ENCODE results near the gene PNPLA5.

PNPLA5 gene

GRCh38 chr22:43854786-43855271 is 37.0 kb downstream of the PNPLA5 start:
- DNase-seq (ENCODE audit: low spot score), result no peak

- no peak for DNase-seq (ENCODE audit: low spot score)
These were observed 37.6 kb downstream of the PNPLA5 start for GRCh38 chr22:43854121-43854785.

DNA sequence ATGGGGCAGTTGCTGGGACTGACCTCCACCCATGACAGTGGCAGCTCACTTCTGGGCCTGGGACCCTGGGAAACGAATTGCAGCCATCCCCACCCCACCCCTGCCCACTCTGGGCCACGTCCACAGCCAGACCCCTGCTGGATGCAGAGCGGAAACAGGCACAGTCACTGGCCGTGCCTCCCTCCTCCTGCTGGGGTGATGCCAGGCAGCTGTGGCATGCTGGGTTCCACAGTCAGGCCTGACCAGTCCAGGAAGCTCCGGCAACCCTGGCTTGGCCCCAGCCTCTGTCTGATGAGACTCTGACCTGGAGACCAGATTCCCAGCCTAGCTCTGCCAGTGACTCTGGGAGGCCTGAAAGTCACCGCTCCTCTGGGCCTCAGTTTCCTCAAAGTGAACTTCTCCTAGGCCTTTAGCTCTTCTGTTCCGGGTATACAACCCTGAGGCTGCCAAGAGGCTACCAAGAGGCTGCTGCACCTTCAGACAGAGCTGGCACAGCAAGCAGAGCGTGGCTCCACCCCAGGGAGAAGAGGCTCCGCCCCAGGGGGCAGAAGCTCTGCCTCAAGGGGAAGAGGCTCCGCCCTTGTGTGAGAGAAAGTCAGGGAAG is 38.4 kb downstream of the PNPLA5 start:
- DNase-seq (ENCODE audit: low spot score), result no peak

- peak; percentile 33 for DNase-seq (ENCODE audit: low spot score)
These were observed 39.1 kb downstream of the PNPLA5 start for GRCh38 chr22:43852573-43853327.

- DNase-seq (ENCODE audit: low spot score), result no peak
These were observed 39.9 kb downstream of the PNPLA5 start for GRCh38 chr22:43851979-43852307.

DNA sequence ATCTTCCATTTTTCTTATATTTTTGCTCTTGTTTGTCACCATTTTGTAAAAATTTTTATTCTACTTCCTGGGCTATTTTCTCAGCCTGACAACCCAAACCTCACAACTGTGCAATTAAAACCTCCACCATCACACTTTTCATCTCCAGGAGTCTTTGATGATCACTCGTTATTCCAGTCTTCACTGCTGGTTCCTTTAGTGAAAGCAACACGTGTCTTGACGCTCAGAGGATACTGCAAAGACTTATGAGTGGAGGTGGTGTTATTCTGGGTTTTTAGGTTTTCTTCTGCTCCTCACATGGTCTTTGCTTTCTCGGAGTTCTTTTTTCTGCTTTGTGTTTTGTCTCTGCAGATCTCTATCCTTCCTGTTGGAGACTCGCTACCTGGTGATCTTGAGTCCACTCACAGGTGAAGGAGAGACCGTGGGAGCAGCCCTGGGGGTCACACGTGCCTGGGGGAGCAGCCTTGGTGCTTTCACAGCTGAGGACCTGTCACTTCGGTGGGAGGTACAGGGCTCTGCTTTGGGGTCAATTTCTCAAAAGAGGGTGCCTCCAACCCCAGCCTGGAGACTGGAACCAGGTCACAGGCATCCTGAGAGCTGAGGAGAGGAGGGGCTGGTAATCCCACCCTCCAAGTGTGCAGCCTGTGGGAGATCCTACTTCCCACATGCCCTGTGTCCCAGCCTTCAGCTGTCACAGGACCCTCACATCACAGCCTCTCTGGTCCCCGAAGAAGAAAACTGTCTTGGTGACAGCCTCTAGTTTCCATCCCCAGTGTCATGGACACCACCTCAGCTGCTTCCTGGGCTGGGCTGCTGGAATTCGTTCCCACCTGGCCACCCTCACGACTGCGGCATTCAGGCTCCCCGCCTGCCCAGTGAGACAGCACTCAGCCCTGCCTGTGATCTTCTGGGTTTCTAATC is 40.5 kb downstream of the PNPLA5 start:
- DNase-seq (ENCODE audit: low spot score), result no peak

DNA sequence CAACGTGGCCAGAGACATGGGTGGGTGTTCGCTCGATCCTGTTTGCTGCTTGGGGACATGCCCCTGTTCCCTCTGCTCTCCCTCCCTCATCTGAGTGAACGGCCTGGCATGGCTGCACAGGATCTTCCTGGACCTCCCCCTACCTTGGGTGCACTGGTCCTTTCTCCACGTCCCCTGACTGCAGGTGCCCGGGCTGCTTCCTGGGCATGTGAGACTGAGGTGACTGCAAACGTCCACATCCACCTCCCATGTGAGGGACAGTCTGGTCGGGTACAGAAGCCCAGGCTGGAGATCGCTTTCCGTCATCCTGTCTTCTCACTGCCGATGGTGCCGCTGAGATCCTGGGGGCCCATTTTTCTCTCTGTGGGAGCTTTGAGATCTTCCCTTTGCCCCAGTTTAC is 41.3 kb downstream of the PNPLA5 start:
- no peak for DNase-seq (ENCODE audit: low spot score)

DNA sequence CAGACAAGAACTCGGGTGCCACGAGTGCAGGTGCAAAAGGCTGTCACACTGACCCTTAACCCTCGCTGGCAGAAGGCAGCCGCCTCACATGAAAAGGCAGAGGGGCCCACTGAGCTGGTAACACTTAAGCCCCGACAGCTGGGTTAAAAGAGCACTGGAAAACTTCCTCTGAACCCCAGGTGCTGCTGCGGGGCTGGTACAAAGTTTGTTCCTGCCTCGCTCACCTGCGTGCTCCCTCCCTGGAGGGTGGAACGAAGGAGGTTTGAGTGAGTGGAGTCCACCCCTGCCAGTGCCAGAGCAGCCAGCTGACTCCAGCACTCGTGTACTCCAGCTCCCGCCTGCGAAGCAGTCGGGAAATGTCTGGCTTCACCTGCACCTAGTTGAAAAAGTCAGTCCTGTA is 42.1 kb downstream of the PNPLA5 start:
- no peak for DNase-seq (ENCODE audit: low spot score)

DNA sequence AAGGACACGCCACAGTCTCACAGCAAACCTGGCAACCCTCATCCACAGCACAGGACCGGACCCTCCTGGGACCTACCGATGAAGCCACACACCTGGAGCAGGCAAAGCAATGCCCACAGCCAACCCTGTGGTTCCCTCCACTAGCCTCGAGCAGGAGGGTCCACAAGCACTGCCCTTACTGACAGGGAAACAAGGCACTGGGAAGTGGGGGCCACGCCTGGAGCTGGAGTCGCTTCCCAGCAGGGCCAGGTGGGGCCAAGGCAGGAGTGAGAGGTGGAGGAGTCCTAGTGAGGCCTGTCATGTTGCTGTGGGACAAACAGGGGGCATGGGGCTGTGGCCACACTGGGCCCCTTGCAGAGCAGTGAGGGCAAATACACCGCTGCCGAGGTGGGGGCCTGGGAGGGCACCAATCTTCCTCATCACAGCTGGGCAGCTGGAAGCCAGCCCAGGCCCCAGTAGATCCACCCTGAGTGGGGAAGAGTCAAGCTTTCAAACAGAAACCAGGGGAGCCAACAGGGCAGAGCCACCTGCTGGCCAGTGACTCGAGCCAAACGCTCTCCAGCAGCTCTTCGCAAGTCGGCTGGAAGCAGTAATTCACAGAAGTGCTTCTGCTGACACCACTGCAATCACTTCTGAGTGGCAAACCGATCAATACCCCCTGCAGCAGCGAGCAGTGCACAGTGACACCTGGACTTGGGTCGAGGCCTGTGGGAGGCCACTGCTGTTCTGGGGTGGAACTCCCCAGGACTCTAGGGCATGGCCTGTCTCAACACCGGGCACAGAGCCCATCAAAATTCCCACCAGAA is 43.2 kb downstream of the PNPLA5 start:
- DNase-seq (ENCODE audit: low spot score), result no peak

- no peak for DNase-seq (ENCODE audit: low spot score)
These were observed 44.2 kb downstream of the PNPLA5 start for GRCh38 chr22:43847376-43848289.

DNA sequence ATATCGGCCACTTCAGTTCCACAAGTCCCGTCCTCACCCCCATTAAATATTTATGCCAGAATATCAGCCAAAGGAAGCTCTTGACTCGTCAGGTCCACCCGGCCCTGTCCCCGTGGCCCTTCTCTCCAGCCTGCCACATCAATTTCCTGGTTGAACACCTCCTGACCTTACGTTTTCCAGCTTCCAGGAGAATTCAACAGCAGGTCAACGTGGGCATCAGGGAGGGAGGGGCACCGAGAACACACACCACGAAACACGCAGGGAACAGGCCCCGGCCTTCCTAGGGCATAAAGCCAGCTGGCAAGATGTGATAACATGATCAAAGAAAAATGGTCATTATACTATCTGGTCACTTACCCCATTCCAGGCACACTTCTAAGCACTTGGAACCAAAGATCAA is 44.8 kb downstream of the PNPLA5 start:
- no peak for DNase-seq (ENCODE audit: low spot score)

- no peak for DNase-seq (ENCODE audit: low spot score)
These were observed 45.8 kb downstream of the PNPLA5 start for GRCh38 chr22:43845981-43846380.

DNA sequence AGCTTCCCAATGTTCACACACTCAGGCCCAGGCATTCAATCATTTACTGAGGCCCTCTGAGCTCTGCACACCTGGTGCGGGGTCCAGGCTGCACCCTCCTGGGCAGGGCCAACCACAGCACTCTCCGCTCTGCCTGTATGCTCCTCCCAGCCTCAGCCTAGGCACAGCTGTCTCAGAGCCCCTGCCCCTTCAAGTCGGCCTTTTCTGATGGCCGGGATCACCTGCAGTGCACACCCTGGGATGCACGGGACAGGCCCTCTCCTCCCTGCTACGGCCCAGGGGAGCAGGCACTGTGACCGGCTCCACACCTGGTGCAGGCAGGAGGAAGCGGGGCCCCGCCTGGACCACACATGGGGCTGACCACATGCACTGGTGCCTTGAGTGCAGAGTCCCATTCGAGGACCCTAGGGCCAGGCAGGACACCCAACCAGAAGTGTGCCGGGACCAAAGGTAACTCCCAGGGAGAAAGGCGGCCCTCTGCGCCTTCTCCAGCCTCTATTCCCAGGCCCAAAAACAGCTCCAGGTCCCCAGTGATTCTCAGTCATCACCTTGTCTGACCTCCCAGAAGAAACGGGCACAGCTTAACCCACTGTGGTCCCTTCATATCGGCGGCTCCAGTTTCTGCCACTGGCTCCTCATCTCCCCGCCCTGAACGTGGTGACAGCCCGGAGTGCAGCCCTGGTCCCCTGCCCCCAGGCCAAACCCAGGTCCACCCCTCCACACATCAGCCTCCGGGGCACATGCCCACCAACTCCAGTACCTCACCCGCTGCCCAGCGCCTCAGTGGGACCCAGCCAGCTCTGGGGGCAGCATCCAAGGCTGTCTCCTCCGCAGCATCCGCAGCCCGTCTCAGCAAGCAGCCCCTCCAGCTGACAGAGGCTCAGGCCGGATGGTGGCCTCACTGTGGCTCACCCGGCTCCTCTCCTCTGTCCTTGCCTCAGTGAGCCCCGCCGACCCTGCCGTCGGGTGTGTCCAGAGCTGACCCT is 47.0 kb downstream of the PNPLA5 start:
- no peak for DNase-seq (ENCODE audit: low spot score)

GRCh38 chr22:43843783-43844530 is 47.9 kb downstream of the PNPLA5 start:
- DNase-seq (ENCODE audit: low spot score), result no peak

DNA sequence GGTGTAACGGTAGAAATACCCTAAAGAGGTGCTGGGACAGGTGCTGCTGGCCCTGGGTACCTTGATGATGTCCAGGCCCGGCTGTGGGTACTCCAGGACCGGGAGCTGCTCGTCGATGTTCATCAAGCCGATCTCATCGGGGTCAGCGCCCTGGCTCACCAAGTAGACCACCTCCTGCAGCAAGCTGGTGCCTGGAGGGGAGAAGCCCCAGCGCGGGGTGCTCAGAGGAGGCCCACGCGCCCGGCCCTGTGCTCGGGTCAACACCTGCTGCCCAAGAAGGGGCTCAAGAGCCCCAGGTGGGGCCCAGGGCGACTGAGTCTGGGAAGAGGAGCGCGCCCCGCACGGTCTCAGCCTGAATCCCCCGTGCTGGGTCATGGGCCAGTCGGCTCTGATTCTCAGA is 50.1 kb downstream of the PNPLA5 start:
- no peak for DNase-seq (ENCODE audit: low spot score)

DNA sequence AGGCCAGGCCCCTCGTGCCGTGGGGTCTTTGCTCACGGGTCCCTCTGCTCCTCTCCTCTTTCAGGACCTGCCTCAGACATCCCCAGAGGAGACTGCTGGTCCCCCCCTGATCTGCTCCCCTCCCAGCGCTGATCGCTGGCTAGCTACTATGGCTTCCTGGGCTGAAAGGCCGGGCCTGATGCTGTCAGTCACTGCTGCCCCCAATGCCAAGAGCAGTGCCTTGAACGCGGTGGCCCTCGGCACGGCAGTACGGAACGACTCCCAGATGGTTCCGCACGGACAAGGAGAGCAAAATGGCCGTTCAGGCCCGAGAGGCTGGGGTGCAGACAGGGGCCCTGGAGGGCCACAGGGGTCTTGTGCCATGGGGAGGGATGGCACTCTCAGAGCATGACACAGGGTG is 51.0 kb downstream of the PNPLA5 start:
- DNase-seq (ENCODE audit: low spot score), result no peak

GRCh38 chr22:43840431-43840830 is 51.4 kb downstream of the PNPLA5 start:
- no peak for DNase-seq (ENCODE audit: low spot score)

- DNase-seq (ENCODE audit: low spot score), result no peak
These were observed 52.0 kb downstream of the PNPLA5 start for GRCh38 chr22:43839781-43840180.
